GM12878 (cell line): ENCODE data around the gene SLC35G2. TPM values are rescaled to one million over a fixed set of nuclear protein-coding genes. Genes with fewer than 3 reads are reported as not detected.

Source experiments
- ATAC-seq: fragments of 200-7000 bp; cut with Tn5 transposase; 3 replicates; pipeline ENCODE4 v1.9.1; 2020; ENCODE audit warnings: mild to moderate bottlenecking, moderate library complexity
- BruUV-seq: library from RNA; stranded (reverse); fragments of 400-500 nt; replicated peaks from 2 replicates; lab custom pipeline; 2021; lab: Mats Ljungman, UMichigan
- CTCF ChIA-PET: fragments of 300-600 bp; sonication (Branson Sonifier 250); formaldehyde crosslinking; extraction: SDS; loops from one replicate; lab custom pipeline; 2021; ENCODE audit warnings: inconsistent platforms; lab: Yijun Ruan, JAX
- POLR2A ChIA-PET: fragments of 350-600 bp; formaldehyde crosslinking; extraction: SDS; loops from one replicate; lab custom pipeline; 2021; ENCODE audit warnings: inconsistent platforms; lab: Charles Lee
- RAD21 ChIA-PET: fragments of 300-600 bp; sonication (Branson Sonifier 250); formaldehyde crosslinking; loops from one replicate; lab custom pipeline; 2023; ENCODE audit warnings: antibody characterized with exemption; ENCODE audit not compliant: unreplicated experiment; lab: Charles Lee
- SMC1A ChIA-PET: fragments of 300-600 bp; sonication (Branson Sonifier 250); formaldehyde crosslinking; loops from one replicate; lab custom pipeline; 2023; ENCODE audit not compliant: unreplicated experiment, uncharacterized antibody; lab: Charles Lee
- DNase-seq: peaks from one replicate; pipeline ENCODE4 v3.0.0-alpha.2; 2011; ENCODE audit warnings: low read depth, low spot score
- FAIRE-seq: peaks from 3 replicates; lab custom pipeline; 2011; peaks lifted over from hg19 to GRCh38; lab: Jason Lieb, UNC
- H2AFZ ChIP-seq: 2 replicates; pipeline ENCODE4 v1.6.0; 2011; ENCODE audit warnings: low read depth, low read length, control low read depth; ENCODE audit not compliant: control insufficient read depth
- H3K27ac ChIP-seq: 2 replicates; pipeline ENCODE4 v1.5.1; 2011; ENCODE audit warnings: control low read depth; ENCODE audit not compliant: control insufficient read depth, insufficient read depth
- H3K27me3 ChIP-seq, 2 experiments: replicated peaks in 1 of 2; 2 replicates each; pipeline versions ENCODE4 v1.6.0 to v1.6.1; 2011; ENCODE audit warnings: low read length in 1 of 2; ENCODE audit not compliant: control insufficient read depth in 2 of 2, insufficient read depth in 2 of 2
- H3K36me3 ChIP-seq, 2 experiments: 2 replicates each; pipeline ENCODE4 v1.5.1; 2011; ENCODE audit warnings: low read length in 1 of 2; ENCODE audit not compliant: control insufficient read depth in 2 of 2, insufficient read depth in 2 of 2
- H3K4me1 ChIP-seq: 2 replicates; pipeline ENCODE4 v1.6.1; 2011; ENCODE audit warnings: mild to moderate bottlenecking, low read length, moderate library complexity, mixed read lengths; ENCODE audit not compliant: control insufficient read depth, insufficient read depth
- H3K4me2 ChIP-seq: 2 replicates; pipeline ENCODE4 v1.6.0; 2011; ENCODE audit warnings: control low read depth; ENCODE audit not compliant: control insufficient read depth, insufficient read depth
- H3K4me3 ChIP-seq: fragments of 200-600 bp; sonication (generic); 2 replicates; pipeline ENCODE4 v1.5.1; 2016
- H3K79me2 ChIP-seq: 2 replicates; pipeline ENCODE4 v1.6.0; 2011; ENCODE audit warnings: low read length; ENCODE audit not compliant: control insufficient read depth, insufficient read depth
- H3K9ac ChIP-seq: 2 replicates; pipeline ENCODE4 v1.8.0; 2011; ENCODE audit warnings: low read length, control low read depth, mixed read lengths; ENCODE audit not compliant: control insufficient read depth, insufficient read depth
- H3K9me3 ChIP-seq: replicated peaks from 3 replicates; pipeline ENCODE4 v1.5.1; 2011; ENCODE audit warnings: mild to moderate bottlenecking, low read length; ENCODE audit not compliant: control insufficient read depth, insufficient read depth
- H4K20me1 ChIP-seq: 2 replicates; pipeline ENCODE4 v1.6.0; 2011; ENCODE audit not compliant: control insufficient read depth, insufficient read depth
- BCLAF1 ChIP-seq: fragments of 450-650 bp; IDR thresholded peaks from 2 replicates; pipeline ENCODE4 v1.6.1; 2017; ENCODE audit warnings: antibody characterized with exemption, mild to moderate bottlenecking, moderate library complexity
- CUX1 ChIP-seq: IDR thresholded peaks from 2 replicates; pipeline ENCODE4 v1.6.1; 2012; ENCODE audit warnings: improper control_type of control experiment, low read depth, low read length; ENCODE audit not compliant: insufficient replicate concordance
- FOS ChIP-seq: IDR thresholded peaks from 3 replicates; pipeline ENCODE4 v1.6.1; 2011; ENCODE audit warnings: borderline replicate concordance; ENCODE audit not compliant: insufficient read length; ENCODE audit errors: extremely low read depth
- KDM1A ChIP-seq: fragments of 200-600 bp; sonication (generic); IDR thresholded peaks from 2 replicates; pipeline ENCODE4 v1.6.1; 2016; ENCODE audit warnings: borderline replicate concordance
- KLF5 ChIP-seq: fragments of 450-650 bp; IDR thresholded peaks from 2 replicates; pipeline ENCODE4 v1.6.1; 2014; ENCODE audit warnings: mild to moderate bottlenecking; ENCODE audit not compliant: partially characterized antibody
- NBN ChIP-seq: fragments of 450-650 bp; IDR thresholded peaks from 2 replicates; pipeline ENCODE4 v1.6.1; 2016
- NR2F1 ChIP-seq: fragments of 450-650 bp; conservative IDR thresholded peaks from 2 replicates; pipeline ENCODE4 v1.6.1; 2017; ENCODE audit warnings: mild to moderate bottlenecking
- RAD51 ChIP-seq: fragments of 450-650 bp; IDR thresholded peaks from 2 replicates; pipeline ENCODE4 v1.6.1; 2016; ENCODE audit warnings: moderate library complexity, mild to moderate bottlenecking, inconsistent platforms
- RCOR1 ChIP-seq: conservative IDR thresholded peaks from 2 replicates; pipeline ENCODE4 v1.6.1; 2012; ENCODE audit warnings: low read depth, low read length, improper control_type of control experiment
- TCF12 ChIP-seq: IDR thresholded peaks from 2 replicates; pipeline ENCODE4 v1.6.1; 2011; ENCODE audit warnings: low read depth, mild to moderate bottlenecking, low read length
- USF2 ChIP-seq: IDR thresholded peaks from 2 replicates; pipeline ENCODE4 v1.6.1; 2011; ENCODE audit warnings: low read depth, low read length, improper control_type of control experiment, borderline replicate concordance
- ZBTB4 ChIP-seq: fragments of 450-650 bp; formaldehyde crosslinking; IDR thresholded peaks from 2 replicates; pipeline ENCODE4 v1.4.0; 2022; ENCODE audit warnings: mild to moderate bottlenecking, moderate library complexity
- in situ Hi-C: fragments of 300-500 bp; cut with MboI; formaldehyde crosslinking; loops from 9 replicates; pipeline ENCODE4 v1.14.3; 2018; ENCODE audit warnings: mixed read lengths
- intact Hi-C: fragments of 100-400 bp; cut with micrococcal nuclease; formaldehyde crosslinking; loops from one replicate; pipeline ENCODE4 v1.14.2; 2022; ENCODE audit not compliant: unreplicated experiment
- polyA plus RNA-seq, 11 experiments: library from polyadenylated mRNA; depleted of rRNA in 4 of 11; unstranded in 6 of 11; stranded (reverse) in 5 of 11; fragments of >200 nt; fragmentation: Nextera tagmentation in 4 of 11; fragmentation: Illumina TruSeq in 1 of 11; extraction: Ambion mirVana in 4 of 11; extraction: Trizol in 1 of 11; gene quantifications; 1 replicate in 1 of 11; 2 replicates in 10 of 11; pipeline versions ENCODE4 v1.2.1 to v1.2.3, GENCODE V29; 2011 to 2016; ENCODE audit warnings: inconsistent platforms in 2 of 11, missing spikeins in 2 of 11, low read depth in 1 of 11
- total RNA-seq, 4 experiments: library from RNA; depleted of rRNA in 3 of 4; stranded (reverse); fragments of >200 nt in 3 of 4; fragmentation: Illumina TruSeq in 1 of 4; extraction: Trizol in 1 of 4; gene quantifications; 2 replicates each; pipeline versions ENCODE4 v1.2.1 to v1.2.3, GENCODE V29; 2013 to 2021

The SLC35G2 gene
- total and polyA plus RNA-seq, 10 of the 15 experiments (the other 5 are each of a cell fraction or from before 2014, with no cell fraction given): 0.11 to 1.9 (median 0.27) TPM

GRCh38 chr3:136852180-136852579 lies 33.3 kb downstream of the SLC35G2 start (continued):
- TF ChIP-seq BCLAF1 (no peak), FOS (no peak)

GRCh38 chr3:136856665-136857064 lies 37.7 kb downstream of the SLC35G2 start:
- Histone ChIP-seq H3K36me3 (no peaks in the 10 kb centered on the region), H3K4me1 (0 out of 2 replicates have a peak, but pooled peaks cover 2% of the 10 kb centered on the region), H3K9me3 (peaks cover 3% of the 10 kb centered on the region; the same call in 2 of the 3 replicates), H2AFZ (no peak overlapping the region), H3K4me3 (no peak overlapping the region), H3K79me2 (peaks cover 21% of the 10 kb centered on the region), H4K20me1 (no peaks in the 10 kb centered on the region), H3K4me2 (no peak overlapping the region), H3K9ac (no peak overlapping the region), H3K27me3 (no peaks in the 10 kb centered on the region), H3K27ac (no peak overlapping the region)
- SMC1A ChIA-PET: interaction anchor here (1.3 kb wide), 1 partner anchor 15 kb away, joined by 3 read pairs; no protein-coding TSS in a partner anchor
- ATAC-seq (no peak), FAIRE-seq (no peak), DNase-seq (no peak)
- CTCF ChIA-PET: no interaction called here
- intact Hi-C loops: no loop called here
- POLR2A ChIA-PET: no interaction called here
- no TSS peak for BruUV-seq
- in situ Hi-C loops: no loop called here
- RAD21 ChIA-PET: no interaction called here
- TF ChIP-seq ZBTB4 (CRISPR knock-in tag): no peak
- TF ChIP-seq KDM1A: no peak
- no peak for TF ChIP-seq USF2
- TF ChIP-seq RCOR1: no peak
- TF ChIP-seq KLF5: no peak
- TF ChIP-seq NBN: no peak
- no peak for TF ChIP-seq CUX1
- no peak for TF ChIP-seq TCF12
- TF ChIP-seq NR2F1: no peak
- TF ChIP-seq RAD51: no peak
